Loucy (cell line): ENCODE data around the gene KDM2B.

ENCODE experiments used
- H2AFZ ChIP-seq: fragments of 200-600 bp; sonication (generic); 2 replicates; pipeline ENCODE4 v1.6.0; 2016; ENCODE audit warnings: antibody characterized with exemption, mild to moderate bottlenecking, low read length, moderate library complexity
- H3F3A ChIP-seq: fragments of 200-600 bp; 2 replicates; pipeline ENCODE4 v1.6.0; 2016; ENCODE audit warnings: antibody characterized with exemption, low read depth, mild to moderate bottlenecking
- H3K27me3 ChIP-seq: fragments of 200-600 bp; sonication (generic); 2 replicates; pipeline ENCODE4 v1.6.1; 2014; ENCODE audit warnings: low read length, mild to moderate bottlenecking; ENCODE audit not compliant: insufficient read depth, poor library complexity, severe bottlenecking
- H3K36me3 ChIP-seq: fragments of 200-600 bp; sonication (generic); 2 replicates; pipeline ENCODE4 v1.6.1; 2016; ENCODE audit warnings: low read length; ENCODE audit not compliant: insufficient read depth
- H3K4me1 ChIP-seq: fragments of 200-600 bp; sonication (generic); 2 replicates; pipeline ENCODE4 v1.5.1; 2014; ENCODE audit warnings: low read length, mild to moderate bottlenecking; ENCODE audit not compliant: insufficient read depth, poor library complexity, severe bottlenecking
- H3K4me2 ChIP-seq: fragments of 200-600 bp; sonication (generic); 2 replicates; pipeline ENCODE4 v1.6.0; 2014; ENCODE audit warnings: antibody characterized with exemption, low read length, low read depth, mild to moderate bottlenecking; ENCODE audit not compliant: poor library complexity, severe bottlenecking
- H3K4me3 ChIP-seq: fragments of 200-600 bp; sonication (generic); 2 replicates; pipeline ENCODE4 v1.5.1; 2014; ENCODE audit warnings: low read length, mild to moderate bottlenecking, mixed read lengths; ENCODE audit not compliant: poor library complexity, severe bottlenecking
- H3K79me2 ChIP-seq: fragments of 200-600 bp; sonication (generic); 2 replicates; pipeline ENCODE4 v1.6.1; 2014; ENCODE audit warnings: low read length; ENCODE audit not compliant: insufficient read depth
- H3K9ac ChIP-seq: fragments of 200-600 bp; sonication (generic); 2 replicates; pipeline ENCODE4 v1.6.0; 2014; ENCODE audit warnings: mild to moderate bottlenecking, low read depth, low read length, moderate library complexity; ENCODE audit not compliant: poor library complexity, severe bottlenecking
- H3K9me2 ChIP-seq: fragments of 200-600 bp; sonication (generic); replicated peaks from 2 replicates; pipeline ENCODE4 v1.6.1; 2016; ENCODE audit warnings: low read depth, low read length, mixed read lengths
- H3K9me3 ChIP-seq: fragments of 200-600 bp; sonication (generic); 2 replicates; pipeline ENCODE4 v1.6.1; 2014; ENCODE audit warnings: mild to moderate bottlenecking, antibody characterized with exemption, low read length, low read depth; ENCODE audit not compliant: insufficient read depth
- H4K20me1 ChIP-seq: fragments of 200-600 bp; sonication (generic); 2 replicates; pipeline ENCODE4 v1.6.0; 2014; ENCODE audit warnings: antibody characterized with exemption, low read length, mild to moderate bottlenecking; ENCODE audit not compliant: insufficient read depth, poor library complexity, severe bottlenecking
- EZH2phosphoT487 ChIP-seq: fragments of 200-600 bp; IDR thresholded peaks from 2 replicates; pipeline ENCODE4 v1.6.1; 2018; ENCODE audit warnings: antibody characterized with exemption, mild to moderate bottlenecking, moderate library complexity, borderline replicate concordance
- TF ChIP-seq, protein P1 (sequence below): fragments of 200-600 bp; sonication (generic); conservative IDR thresholded peaks from 2 replicates; pipeline ENCODE4 v1.5.1; 2014; ENCODE audit warnings: mild to moderate bottlenecking, antibody characterized with exemption, low read length

KDM2B gene

DNA sequence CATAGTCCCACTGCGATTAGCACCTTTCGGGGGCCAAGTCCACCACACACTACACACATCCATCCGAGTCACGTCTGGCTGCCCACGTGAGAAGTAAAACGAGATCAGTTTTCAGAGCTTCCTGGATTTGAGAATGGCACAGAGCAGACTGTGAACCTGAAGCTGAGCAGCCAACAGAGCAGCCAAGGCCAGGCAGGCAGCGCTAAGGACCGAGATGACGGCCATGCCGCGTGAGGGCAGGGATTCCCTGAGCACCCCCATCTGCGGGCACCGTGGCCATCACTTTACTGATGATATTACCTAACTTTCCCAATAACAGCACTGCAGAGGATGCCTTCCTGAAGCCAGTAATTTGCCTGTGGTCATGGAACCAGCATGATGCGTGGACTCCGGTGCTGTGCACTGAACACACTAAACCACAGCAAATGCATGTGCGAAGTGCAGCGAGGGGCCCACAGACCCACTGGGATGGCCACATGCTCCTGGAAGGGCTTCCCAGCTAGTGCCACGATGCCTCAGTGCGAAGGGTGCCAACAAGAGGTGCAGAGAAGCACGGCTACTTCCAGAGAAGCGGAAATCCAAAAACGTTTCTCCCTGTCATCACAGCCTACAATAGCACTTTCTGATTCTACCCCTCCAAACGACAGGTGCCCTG is 124.9 kb downstream of the KDM2B start:
- Histone ChIP-seq H3K36me3 (peaks cover 40% of the 10 kb centered on the region; the same call in 1 of the 2 replicates), H3K79me2 (peaks cover 81% of the 10 kb centered on the region), H3K4me1 (no peaks in the 10 kb centered on the region), H3K9me2 (no peaks in the 10 kb centered on the region), H3K9me3 (no peaks in the 10 kb centered on the region), H3F3A (no peaks in the 10 kb centered on the region), H3K4me2 (no peak overlapping the region), H4K20me1 (peaks cover 47% of the 10 kb centered on the region), H3K27me3 (no peaks in the 10 kb centered on the region), H3K4me3 (no peak overlapping the region), H2AFZ (no peak overlapping the region), H3K9ac (no peak overlapping the region)
- TF ChIP-seq, protein P1, sequence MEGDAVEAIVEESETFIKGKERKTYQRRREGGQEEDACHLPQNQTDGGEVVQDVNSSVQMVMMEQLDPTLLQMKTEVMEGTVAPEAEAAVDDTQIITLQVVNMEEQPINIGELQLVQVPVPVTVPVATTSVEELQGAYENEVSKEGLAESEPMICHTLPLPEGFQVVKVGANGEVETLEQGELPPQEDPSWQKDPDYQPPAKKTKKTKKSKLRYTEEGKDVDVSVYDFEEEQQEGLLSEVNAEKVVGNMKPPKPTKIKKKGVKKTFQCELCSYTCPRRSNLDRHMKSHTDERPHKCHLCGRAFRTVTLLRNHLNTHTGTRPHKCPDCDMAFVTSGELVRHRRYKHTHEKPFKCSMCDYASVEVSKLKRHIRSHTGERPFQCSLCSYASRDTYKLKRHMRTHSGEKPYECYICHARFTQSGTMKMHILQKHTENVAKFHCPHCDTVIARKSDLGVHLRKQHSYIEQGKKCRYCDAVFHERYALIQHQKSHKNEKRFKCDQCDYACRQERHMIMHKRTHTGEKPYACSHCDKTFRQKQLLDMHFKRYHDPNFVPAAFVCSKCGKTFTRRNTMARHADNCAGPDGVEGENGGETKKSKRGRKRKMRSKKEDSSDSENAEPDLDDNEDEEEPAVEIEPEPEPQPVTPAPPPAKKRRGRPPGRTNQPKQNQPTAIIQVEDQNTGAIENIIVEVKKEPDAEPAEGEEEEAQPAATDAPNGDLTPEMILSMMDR, result no peak
- TF ChIP-seq EZH2phosphoT487, result no peak

DNA sequence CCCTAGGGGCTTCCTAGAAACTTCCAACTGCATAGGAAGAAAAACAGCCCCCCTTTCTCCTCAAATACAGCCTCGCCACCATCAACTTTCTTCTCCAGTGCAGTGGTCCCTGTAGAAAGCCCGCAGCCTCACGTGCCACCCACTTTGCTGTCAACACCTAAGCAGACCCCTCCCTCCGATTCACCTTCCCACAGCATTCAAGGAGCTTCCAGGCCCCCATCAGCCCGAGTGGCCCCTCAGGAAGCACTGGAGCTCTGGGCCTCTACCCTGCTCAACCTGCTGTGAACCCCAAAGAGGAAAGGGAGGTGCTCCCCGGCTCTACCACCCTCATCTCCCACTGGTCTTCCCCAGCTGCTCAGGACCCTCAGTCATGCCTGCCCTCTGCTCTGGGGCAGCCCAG is 125.9 kb downstream of the KDM2B start:
- no peaks in the 10 kb centered on the region for H3K27me3 ChIP-seq
- no peak overlapping the region for H3K4me2 ChIP-seq
- H2AFZ ChIP-seq, result no peak overlapping the region
- no peaks in the 10 kb centered on the region for H3F3A ChIP-seq
- peaks cover 48% of the 10 kb centered on the region; the same call in 1 of the 2 replicates for H3K36me3 ChIP-seq
- no peaks in the 10 kb centered on the region for H3K4me1 ChIP-seq
- peaks cover 46% of the 10 kb centered on the region for H4K20me1 ChIP-seq
- H3K4me3 ChIP-seq, result no peak overlapping the region
- no peaks in the 10 kb centered on the region for H3K9me2 ChIP-seq
- H3K9ac ChIP-seq, result no peak overlapping the region
- H3K9me3 ChIP-seq, result no peaks in the 10 kb centered on the region
- peaks cover 71% of the 10 kb centered on the region for H3K79me2 ChIP-seq
- no peak for TF ChIP-seq EZH2phosphoT487
- TF ChIP-seq, protein P1, result no peak

DNA sequence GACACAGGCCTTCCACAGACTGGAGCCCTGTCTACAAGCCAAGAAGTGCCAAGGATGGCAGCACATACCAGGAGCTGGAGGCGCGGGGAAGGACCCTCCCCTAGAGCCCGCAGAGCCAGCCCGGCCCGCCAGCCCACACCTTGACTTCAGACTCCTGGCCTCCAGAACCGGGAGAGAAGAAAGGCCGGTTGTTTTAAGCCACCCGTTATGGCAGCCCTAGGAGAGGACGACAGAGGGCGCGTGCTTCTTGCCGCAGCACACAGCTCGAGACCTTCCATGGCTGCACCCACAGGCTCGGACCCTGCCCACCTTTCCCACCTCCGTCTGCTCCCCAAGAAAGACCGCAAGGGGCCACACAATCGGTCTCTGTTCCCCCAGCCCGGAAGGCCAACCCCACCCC is 127.2 kb downstream of the KDM2B start:
- no peak overlapping the region for H3K4me3 ChIP-seq
- H3K36me3 ChIP-seq, result peaks cover 61% of the 10 kb centered on the region; the same call in 1 of the 2 replicates
- peaks cover 71% of the 10 kb centered on the region for H3K79me2 ChIP-seq
- no peaks in the 10 kb centered on the region for H3K9me2 ChIP-seq
- no peak overlapping the region for H3K9ac ChIP-seq
- peaks cover 48% of the 10 kb centered on the region for H4K20me1 ChIP-seq
- no peak for TF ChIP-seq EZH2phosphoT487
- TF ChIP-seq, protein P1, result no peak
- H3K9me3 ChIP-seq, result no peaks in the 10 kb centered on the region
- H3K4me1 ChIP-seq, result no peaks in the 10 kb centered on the region
- no peak overlapping the region for H3K4me2 ChIP-seq
- H3K27me3 ChIP-seq, result no peaks in the 10 kb centered on the region
- no peaks in the 10 kb centered on the region for H3F3A ChIP-seq
- H2AFZ ChIP-seq, result no peak overlapping the region
